ENCODE results near the gene HSPA5.
"Not testable (repeated sequence)": the region's sequence is repeated elsewhere in the genome, so short reads cannot be mapped to it uniquely, and the experiment has no call there.

HSPA5 gene

GRCh38 chr9:125241863-125242739 is 958 bp upstream of the HSPA5 start:
- no peak for DNase-seq

- DNase-seq: no peak
These were observed 519 bp downstream of the HSPA5 start for GRCh38 chr9:125240649-125240999.

- DNase-seq: no peak
These were observed 1.2 kb downstream of the HSPA5 start for GRCh38 chr9:125239631-125240597.

- DNase-seq: no peak
These were observed 2.2 kb downstream of the HSPA5 start for GRCh38 chr9:125238915-125239446.

GRCh38 chr9:125238127-125238914 is 2.8 kb downstream of the HSPA5 start:
- DNase-seq: no peak

- not testable (repeated sequence) for DNase-seq
These were observed 4.5 kb downstream of the HSPA5 start for GRCh38 chr9:125236520-125237159.

- DNase-seq: no peak
These were observed 5.2 kb downstream of the HSPA5 start for GRCh38 chr9:125235804-125236519.

- DNase-seq: not testable (repeated sequence)
These were observed 7.0 kb downstream of the HSPA5 start for GRCh38 chr9:125234099-125234498.

GRCh38 chr9:125233678-125234077 is 7.5 kb downstream of the HSPA5 start:
- peak; percentile 99 for DNase-seq

- DNase-seq: no peak
These were observed 13.4 kb downstream of the HSPA5 start for GRCh38 chr9:125227761-125228160.

- not testable (repeated sequence) for DNase-seq
These were observed 16.3 kb downstream of the HSPA5 start for GRCh38 chr9:125224858-125225257.

- DNase-seq: no peak
These were observed 22.5 kb downstream of the HSPA5 start for GRCh38 chr9:125218621-125219020.

- no peak for DNase-seq
These were observed 27.0 kb downstream of the HSPA5 start for GRCh38 chr9:125214186-125214585.

- no peak for DNase-seq
These were observed 36.7 kb downstream of the HSPA5 start for GRCh38 chr9:125204477-125204876.

- DNase-seq: no peak
These were observed 38.1 kb downstream of the HSPA5 start for GRCh38 chr9:125202846-125203618.

GRCh38 chr9:125200216-125201047 is 40.7 kb downstream of the HSPA5 start, which contains the start of gene RABEPK:
TSS of gene RABEPK (plus strand) at chr9:125200542. CDS start at chr9:125203014, 2,472 bp downstream.
- peak; percentile 82 for DNase-seq

- DNase-seq: not testable (repeated sequence)
These were observed 45.6 kb downstream of the HSPA5 start for GRCh38 chr9:125195591-125195990.

GRCh38 chr9:125194466-125194865 is 46.7 kb downstream of the HSPA5 start:
- not testable (repeated sequence) for DNase-seq

- no peak for DNase-seq
These were observed 50.8 kb downstream of the HSPA5 start for GRCh38 chr9:125190361-125190801.

Measured in kidney glomerular epithelial cell (primary cell).